ENCODE measurements around the gene PCGF1.
"Not testable (repeated sequence)": the region's sequence is repeated elsewhere in the genome, so short reads cannot be mapped to it uniquely, and the experiment has no call there.

PCGF1 gene

DNA sequence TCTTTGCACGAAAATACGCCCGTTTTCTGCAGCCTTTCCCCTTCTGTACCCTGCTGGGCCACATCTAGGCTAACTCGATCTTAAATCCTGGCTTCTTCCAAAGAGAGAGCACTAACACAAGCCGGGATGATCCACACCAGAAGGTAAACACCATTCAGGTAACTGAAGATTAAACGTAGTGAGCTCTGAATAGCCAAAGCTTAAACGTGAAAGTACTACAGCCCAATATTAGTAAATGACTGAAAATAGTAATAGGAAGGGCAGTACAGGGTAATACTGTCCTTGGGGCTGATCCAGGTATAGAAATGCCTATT, 34.6 kb downstream of the PCGF1 start:
- DNase-seq (ENCODE audit: low read depth in 2 of 2, low spot score in 1 of 2), result no peak

DNA sequence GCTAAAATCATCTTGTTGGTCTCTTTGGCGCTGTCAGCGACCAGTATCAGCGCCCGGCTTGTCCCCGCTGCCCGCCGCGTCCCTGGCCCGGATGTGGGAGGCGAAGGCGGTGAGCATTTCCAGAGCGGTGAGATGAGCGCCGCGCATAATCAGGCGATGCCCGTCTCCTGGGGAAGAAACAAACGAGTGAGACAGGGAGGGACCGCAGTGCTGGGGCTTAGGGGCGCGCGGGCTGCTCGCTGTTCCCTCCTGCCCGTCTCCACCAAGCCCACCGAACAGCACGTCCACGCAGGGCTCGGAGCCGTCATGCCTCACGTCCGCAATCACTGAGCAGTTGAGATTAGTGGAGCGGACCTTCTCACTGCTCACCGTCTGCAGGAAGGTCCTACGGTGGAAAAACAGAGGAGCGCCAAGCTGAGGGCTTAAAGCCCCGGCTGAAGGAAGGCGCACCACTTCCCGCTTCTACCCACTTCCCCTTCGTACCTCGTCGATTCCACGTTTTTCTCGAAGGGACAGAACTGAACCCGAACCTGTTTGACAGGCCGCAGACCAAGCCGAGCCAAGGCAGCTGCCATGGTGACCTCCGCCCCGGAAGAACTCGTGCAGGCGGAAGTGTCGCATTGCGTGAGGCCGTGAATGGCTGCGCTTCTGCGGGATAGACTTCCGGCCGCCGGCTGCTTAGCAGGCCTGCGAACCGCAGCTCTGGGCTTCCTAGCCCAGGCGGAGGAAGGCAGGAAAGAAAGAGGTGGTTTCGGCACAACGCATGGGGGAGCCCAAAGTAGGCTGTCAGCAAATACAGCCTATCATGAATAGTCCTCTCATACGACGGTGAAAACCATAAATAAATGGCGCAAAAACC, 35.2 kb downstream of the PCGF1 start, which contains the start of gene MRPL53:
Gene MRPL53, minus strand, starts transcription at position 595 of the 859 bp plus-strand sequence. Its CDS starts 20 bp downstream, at position 575.
- DNase-seq (ENCODE audit: low read depth in 2 of 2, low spot score in 1 of 2), result peak; percentile 87 to 94

DNA sequence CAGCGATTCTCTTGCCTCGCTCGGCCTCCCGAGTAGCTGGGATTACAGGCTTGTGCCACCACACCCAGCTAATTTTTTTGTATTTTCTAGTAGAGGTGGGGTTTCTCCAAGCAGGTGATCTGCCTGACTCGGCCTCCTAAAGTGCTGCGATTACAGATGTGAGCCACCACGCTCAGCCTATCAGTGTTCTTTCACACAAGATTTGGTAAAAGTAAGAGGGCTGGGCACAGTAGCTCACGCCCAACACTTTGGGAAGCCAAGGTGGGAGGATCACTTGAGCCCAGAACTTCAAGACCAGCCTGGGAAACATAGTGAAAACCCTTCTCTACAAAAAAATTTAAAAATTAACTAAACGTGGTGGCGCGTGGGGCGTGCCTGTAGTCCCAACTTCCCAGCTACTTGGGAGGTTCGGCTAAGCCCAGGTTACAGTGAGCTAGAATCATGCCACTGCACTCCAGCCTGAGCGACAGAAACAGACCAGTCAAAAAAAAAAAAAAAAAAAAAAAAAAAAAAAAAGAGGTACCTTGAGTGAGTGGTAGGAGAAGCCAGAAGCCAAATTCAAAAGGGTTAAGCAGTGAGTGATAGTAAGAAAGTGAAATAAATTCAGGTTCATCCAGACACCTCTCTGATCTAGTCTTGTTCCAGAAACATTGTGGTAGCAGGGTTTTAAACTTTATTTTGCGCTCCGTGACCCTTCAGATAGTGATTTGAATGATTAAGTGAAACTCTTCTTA, 36.0 kb downstream of the PCGF1 start:
- DNase-seq (ENCODE audit: low read depth in 2 of 2, low spot score in 1 of 2), result no peak

DNA sequence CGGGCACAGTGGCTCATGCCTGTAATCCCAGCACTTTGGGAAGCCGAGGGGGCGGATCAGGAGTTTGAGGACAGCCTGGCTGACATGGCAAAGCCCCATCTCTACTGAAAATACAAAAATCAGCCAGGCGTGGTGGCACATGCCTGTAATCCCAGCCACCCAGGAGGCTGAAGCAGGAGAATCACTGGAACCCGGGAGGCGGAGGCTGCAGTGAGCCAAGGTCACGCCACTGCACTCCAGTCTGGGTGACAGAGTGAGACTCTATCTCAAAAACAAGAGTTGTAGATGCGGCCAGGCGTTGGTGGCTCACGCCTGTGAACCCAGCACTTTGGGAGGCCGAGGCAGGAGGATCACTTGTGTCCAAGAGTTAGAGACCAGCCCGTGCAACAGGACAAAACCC, 36.8 kb downstream of the PCGF1 start:
- not testable (repeated sequence) for DNase-seq (ENCODE audit: low read depth in 2 of 2, low spot score in 1 of 2)

DNA sequence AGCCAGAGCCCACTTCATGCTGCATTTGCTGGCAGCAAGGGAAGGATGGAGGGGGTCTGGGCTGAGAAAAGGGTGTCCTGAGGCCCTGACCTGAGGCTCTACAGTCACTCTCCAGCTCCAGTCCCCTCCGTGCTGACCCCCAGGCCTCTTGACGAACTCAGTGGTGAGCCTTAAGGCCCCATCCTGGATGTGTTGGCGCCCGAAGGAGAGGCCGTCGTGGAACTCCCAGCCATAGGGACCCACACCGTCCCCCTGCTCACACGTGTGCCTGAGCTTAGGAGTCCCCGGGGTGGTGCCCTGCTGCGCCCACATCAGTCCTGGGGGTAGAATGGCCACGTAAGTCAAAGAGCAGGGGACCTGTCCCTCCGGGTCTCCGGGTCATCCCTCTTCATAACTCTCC, 43.1 kb downstream of the PCGF1 start:
- no peak for DNase-seq (ENCODE audit: low read depth in 2 of 2, low spot score in 1 of 2)

DNA sequence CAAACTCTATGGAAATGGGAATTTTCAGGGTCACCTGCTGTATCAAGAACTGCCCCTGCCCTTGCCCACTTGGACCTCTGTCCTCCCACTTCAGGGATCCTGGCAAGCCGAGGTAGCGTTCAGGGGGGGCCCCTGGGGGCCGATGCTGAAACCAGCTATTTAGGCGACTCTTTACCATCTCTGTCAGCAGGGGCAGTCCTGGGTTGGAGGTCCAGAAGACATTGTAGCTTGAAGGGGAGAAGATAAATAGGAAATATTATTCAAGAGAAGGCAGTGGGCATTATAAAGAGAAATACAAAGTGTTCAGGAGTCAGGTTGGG, 44.7 kb downstream of the PCGF1 start:
- no peak for DNase-seq (ENCODE audit: low read depth in 2 of 2, low spot score in 1 of 2)

DNA sequence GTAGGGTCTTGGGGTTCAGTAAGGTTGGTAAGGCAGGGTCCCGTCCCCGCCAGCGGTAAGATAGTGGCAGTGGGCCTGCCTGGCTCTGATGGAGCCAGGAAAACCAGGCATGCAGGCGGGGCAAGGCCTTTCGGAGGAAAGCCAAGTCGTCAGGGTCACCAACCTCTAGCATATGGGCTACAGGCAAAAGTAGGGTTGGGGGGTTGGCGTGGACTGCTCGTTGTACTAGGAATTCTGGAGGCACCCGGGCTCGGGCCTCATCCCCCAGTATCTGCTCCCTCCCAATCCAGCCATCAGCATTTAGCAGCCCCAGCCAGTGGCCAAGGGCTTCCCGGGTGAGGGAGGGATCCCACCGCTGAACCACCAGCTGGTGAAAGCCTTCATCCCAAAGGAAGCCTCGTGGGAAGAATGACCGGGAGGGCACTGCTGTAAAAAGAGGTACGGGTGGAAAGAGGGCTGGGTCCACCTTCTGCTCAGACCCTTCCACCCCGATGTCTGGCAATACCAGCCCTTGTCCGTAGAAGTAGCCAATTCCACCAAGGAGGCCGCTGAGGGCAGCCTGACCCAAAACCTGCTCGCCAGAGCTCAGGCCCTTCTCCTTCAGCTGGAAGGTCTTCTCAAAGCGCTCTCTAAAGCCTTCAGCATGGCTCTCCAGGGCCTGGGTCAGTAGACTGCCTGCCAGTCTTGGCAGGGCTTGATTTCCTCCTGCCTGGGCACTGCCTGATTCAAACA, 45.3 kb downstream of the PCGF1 start:
- no peak for DNase-seq (ENCODE audit: low read depth in 2 of 2, low spot score in 1 of 2)

DNA sequence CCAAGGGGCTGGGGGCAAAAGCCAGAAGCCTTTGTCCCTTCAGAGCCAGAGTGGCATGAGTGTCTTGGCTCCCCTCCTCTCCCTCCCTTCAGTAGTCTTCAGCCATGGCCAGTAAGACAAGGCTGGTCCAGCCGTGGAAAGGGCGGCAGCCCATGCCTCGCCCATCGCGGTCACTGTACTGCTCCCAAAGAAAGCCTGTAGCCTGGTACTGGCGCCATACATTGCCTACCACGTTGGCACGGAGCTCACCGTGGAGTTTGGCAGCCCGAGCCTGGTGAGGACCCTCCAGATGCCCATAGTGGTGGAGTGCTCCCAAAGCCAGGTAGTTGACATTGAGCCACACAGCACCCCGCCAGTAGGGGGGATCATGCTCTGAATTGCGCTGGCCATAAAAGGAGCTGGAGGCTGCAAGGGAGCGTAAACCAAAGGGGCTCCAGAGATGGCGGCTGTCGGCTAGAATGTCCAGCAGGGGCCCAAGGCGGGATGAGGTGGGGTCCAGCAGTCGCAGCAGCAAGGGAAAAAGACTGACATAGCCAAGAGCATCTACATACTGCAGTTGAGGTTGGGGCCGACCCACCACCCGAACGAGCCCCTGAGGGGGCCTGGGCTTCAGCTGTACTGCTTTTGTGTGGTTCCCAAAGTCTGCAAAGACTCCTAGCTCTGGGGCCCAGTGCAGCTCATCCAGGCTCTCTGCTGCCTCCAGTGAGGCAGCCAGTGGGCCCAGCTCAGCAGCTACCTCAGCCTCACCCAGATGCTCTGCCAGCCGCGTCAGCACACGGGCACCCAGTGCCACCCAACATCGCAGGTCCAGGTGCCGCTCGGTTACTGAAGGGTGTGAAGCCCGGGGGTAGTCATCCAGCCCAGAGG, 46.1 kb downstream of the PCGF1 start:
- DNase-seq (ENCODE audit: low read depth in 2 of 2, low spot score in 1 of 2), result no peak

DNA sequence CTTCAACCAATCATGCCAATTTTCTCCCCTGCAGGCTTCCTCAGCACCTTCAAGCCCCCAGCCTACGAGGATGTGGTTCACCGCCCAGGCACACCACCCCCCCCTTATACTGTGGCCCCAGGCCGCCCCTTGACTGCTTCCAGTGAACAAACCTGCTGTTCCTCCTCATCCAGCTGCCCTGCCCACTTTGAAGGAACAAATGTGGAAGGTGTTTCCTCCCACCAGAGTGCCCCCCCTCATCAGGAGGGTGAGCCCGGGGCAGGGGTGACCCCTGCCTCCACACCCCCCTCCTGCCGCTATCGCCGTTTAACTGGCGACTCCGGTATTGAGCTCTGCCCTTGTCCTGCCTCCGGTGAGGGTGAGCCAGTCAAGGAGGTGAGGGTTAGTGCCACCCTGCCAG, 47.3 kb downstream of the PCGF1 start:
- not testable (repeated sequence) for DNase-seq (ENCODE audit: low read depth in 2 of 2, low spot score in 1 of 2)

DNA sequence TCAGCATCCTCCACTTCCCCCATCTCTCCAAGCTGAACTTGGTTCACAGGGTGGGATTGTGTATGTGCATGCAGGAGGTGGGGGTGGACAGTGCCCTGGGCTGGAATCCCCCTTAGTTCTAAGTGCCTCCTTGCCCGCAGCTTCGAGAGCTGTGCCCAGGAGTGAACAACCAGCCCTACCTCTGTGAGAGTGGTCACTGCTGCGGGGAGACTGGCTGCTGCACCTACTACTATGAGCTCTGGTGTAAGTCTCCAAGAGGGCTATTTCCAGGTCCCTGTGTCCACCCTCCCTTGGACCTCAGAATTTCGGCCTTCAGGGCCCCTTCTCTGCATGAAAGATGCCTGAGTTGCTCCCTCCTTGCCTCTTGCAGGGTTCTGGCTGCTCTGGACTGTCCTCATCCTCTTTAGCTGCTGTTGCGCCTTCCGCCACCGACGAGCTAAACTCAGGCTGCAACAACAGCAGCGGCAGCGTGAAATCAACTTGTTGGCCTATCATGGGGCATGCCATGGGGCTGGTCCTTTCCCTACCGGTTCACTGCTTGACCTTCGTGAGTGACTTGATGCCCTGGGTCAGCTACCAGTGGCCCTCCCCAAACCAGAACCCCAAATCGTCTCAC, 47.9 kb downstream of the PCGF1 start:
- DNase-seq (ENCODE audit: low read depth in 2 of 2, low spot score in 1 of 2), result not testable (repeated sequence)

DNA sequence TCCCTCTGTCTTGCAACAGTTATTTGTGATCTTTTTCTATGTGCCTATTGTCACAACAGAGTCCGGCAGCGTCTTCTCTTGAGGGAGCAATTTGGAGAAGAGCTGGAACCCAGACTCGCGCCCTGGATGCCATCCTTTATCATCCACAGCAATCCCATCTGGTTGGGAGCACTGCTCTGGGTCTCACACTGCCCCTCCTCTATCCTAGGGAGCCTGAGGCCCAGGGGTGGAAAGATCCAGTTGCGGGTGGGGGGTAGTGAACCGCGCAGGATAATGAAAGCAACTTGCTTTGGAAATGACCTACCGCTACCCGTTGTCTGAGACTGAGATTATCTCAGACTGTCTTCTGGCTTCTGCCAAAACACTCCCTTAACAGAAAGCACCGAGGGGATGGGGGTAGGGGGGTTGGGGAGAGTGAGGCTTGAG, 48.5 kb downstream of the PCGF1 start:
- no peak for DNase-seq (ENCODE audit: low read depth in 2 of 2, low spot score in 1 of 2)

DNA sequence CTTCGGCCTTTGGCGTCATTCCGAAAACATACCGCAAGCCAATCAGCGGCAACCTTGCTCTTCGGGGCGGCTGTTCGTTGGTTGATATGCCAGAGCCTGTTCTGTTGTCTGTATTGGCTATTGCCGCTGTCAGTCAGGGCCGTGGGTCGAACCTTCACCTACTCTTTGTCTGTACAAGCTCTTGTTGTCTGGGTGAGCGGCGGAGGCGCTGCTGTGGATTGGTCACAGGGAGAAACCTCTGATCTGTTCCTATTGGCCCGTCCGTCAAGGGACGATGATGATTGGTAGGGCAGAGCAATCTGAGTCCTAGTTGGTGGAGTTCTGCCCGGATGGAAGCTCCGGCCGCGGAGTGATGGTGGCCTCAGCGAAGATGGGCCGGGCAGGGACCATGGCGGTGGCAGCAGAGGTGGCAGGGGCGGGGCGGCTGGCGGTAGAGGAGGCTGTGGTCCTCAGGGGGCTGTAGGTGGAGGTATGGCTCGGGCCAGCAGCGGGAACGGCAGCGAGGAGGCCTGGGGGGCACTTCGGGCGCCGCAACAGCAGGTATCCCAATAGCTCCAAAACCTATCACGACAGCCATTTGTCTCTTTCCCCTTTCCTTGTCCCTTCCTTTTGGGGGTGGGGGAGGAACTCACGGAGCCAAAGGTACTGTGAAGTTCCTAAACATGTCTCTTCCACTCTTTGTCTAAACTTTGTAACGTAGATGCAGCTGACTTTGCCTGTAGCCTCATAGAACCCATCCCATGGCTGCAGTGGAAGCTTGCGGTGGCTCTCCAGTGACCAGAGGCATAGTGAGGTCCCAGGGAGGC, 49.2 kb downstream of the PCGF1 start, which contains the start of gene WBP1:
Gene WBP1, plus strand, starts transcription at position 307 of the 806 bp plus-strand sequence. Its CDS starts 165 bp downstream, at position 472.
- peak; percentile 99 for DNase-seq (ENCODE audit: low read depth in 2 of 2, low spot score in 1 of 2)

DNA sequence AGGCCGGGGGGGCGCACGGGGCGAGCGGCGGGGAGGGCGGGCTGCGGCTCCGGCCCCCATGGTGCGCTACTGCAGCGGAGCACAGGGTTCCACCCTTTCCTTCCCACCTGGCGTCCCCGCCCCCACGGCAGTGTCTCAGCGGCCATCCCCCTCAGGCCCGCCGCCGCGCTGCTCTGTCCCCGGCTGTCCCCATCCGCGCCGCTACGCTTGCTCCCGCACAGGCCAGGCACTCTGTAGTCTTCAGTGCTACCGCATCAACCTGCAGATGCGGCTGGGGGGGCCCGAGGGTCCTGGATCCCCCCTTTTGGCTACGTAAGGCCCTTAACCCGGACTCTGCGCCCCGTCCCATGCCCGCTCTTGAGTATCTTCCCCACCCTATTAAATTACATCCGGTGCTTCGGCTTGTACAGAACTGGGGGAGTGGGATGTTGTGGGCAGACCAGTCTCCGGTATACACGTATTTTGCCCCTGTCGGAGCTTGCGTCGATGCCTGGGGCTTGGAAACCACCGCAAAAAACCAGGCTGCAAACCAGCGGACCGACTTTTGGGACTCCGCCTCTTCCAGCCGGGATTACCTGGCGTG, 49.9 kb downstream of the PCGF1 start:
- DNase-seq (ENCODE audit: low read depth in 2 of 2, low spot score in 1 of 2), result peak; percentile 59 to 78

DNA sequence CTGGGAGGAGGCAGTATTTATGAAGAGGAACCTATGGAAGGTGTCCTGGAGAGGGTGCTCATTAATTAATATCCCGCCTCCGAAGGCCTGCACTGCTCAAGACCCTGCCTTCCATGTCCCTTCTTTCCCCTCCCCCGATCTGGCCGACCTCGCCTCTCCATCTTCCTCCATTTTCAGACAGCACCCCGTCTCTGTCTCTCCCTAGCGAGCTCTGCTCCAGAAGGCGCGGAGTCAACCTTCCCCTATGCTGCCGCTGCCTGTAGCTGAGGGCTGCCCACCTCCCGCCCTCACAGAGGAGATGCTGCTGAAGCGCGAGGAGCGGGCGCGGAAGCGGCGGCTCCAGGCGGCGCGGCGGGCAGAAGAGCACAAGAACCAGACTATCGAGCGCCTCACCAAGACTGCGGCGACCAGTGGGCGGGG, 50.4 kb downstream of the PCGF1 start:
- DNase-seq (ENCODE audit: low read depth in 2 of 2, low spot score in 1 of 2), result no peak
